Effector CD8-positive, alpha-beta T cell (primary cell): ENCODE results near the gene CZIB.
"Not testable (repeated sequence)": the region's sequence is repeated elsewhere in the genome, so short reads cannot be mapped to it uniquely, and the experiment has no call there.

ENCODE experiments used
- DNase-seq: peaks from one replicate; lab custom pipeline; 2025; lab: John Stamatoyannopoulos, UW

The CZIB gene

GRCh38 chr1:53238197-53239155 is 18.0 kb upstream of the CZIB start, which contains the start of gene MAGOH:
TSS of gene MAGOH (minus strand) at chr1:53238518. CDS start at chr1:53238448, 70 bp downstream.
- peak; percentile 89 for DNase-seq

- DNase-seq = no peak
Measured at GRCh38 chr1:53237638-53238037, 17.2 kb upstream of the CZIB start.

DNA sequence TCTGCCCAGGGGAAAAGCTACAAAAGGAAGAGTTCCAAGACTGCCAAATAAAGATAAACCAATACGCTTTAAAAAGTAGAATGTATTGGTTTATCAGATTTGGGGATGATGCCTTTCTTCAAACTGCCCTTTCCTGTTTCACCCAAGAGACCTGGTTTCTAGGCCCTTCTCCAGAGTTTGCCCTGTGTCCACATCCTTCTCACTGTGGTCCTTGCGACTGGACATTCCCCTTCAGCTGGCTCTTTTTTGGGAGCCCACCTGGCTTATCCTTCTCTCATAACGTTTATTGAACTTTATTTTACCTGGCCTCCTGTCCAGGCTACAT is 490 bp upstream of the CZIB start:
- DNase-seq = no peak

DNA sequence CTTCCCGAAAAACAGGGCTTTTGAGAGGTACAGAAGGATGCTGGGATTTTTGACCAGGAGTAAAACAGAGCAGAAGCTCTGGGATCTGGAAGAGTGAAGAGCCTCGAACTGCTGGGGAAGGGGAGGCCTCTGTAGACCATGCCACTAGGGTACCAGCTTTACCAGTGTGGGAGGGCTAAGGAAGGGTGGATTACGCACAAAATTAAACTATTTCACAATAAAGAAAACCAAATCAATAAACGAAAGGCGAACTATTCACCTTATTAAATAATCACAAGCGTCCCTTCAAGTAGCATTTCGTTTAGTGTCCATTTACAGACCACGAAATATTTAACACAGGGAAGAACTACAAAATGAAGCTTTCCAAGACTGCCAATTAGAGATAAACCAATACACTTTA is 723 bp downstream of the CZIB start:
- no peak for DNase-seq

DNA sequence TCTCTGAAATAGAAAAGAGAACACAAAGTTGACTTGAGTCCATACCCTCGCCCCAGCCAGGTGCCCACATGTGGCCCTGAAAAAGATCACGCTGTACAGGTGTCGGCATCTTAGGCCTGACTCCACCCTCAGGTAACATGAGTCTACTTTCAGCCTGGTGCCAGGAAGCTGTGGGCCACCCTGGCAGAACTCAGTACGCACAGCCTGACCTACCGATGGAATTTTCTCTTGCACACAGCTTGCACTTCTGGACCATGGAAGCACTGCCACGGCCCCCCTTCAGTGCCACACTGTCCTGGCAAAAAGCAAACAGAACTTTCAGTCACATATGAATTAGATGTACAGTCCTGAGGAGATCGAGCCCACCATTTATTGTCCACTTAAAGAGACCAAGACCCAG is 2.2 kb downstream of the CZIB start:
- no peak for DNase-seq

GRCh38 chr1:53214376-53214940 is 6.0 kb downstream of the CZIB start:
- DNase-seq = no peak

DNA sequence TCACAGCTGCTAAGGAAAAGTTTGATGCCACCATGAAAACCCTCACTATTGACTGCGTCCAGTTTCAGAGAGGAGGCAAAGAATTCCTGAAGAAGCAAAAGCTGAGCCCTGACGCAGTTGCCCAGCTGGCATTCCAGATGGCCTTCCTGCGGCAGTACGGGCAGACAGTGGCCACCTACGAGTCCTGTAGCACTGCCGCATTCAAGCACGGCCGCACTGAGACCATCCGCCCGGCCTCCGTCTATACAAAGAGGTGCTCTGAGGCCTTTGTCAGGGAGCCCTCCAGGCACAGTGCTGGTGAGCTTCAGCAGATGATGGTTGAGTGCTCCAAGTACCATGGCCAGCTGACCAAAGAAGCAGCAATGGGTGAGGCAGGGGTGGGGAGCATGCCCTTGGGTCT is 9.5 kb downstream of the CZIB start:
- no peak for DNase-seq

GRCh38 chr1:53210352-53210751 is 10.1 kb downstream of the CZIB start:
- DNase-seq = no peak

DNA sequence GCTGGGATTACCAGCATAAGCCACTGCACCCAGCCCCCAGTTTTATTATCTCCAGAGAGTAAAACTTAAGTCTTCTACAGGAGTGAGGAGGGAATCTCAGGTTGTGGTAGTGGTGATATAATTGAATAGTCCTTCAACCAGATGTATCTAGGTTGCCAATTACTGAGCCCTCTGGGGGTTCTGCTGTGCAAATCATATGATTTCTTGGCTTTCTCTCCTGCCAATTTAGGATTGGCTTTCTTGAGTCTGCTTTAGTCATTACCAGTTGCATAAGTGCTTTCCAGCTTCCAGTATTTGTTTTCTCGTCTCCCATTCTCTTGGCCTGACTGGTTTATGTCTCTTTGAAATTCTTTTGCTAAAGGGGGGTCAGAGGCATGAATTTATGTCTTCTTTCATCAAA is 12.7 kb downstream of the CZIB start:
- DNase-seq = no peak

DNA sequence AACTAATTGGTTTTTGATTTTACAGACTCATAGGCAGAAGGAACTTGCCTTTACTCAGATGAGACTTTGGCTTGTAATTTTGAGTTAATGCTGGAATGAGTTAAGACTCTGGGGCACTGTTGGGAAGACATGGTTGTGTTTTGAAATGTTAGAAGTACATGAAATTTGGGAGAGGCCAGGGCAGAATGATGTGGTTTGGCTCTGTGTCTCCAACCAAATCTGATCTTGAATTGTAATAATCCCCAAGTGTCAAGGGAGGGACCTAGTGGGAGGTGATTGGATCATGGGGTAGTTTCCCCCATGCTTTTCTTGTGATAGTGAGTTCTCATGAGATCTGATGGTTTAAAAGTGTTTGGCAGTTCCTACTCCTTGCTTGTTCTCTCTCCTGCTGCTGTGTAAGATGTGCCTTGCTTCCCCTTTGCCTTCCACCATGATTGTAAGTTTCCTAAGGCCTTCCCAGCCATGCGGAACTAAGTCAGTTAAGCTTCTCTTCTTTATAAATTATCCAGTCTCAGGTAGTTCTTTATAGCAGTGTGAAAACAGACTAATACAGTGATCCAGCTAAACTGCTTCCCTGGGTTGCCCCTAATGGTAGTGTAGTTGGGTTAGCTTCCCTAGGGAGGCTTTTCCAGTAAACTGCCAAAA is 13.6 kb downstream of the CZIB start:
- no peak for DNase-seq

GRCh38 chr1:53206083-53206685 is 14.2 kb downstream of the CZIB start:
- not testable (repeated sequence) for DNase-seq

DNA sequence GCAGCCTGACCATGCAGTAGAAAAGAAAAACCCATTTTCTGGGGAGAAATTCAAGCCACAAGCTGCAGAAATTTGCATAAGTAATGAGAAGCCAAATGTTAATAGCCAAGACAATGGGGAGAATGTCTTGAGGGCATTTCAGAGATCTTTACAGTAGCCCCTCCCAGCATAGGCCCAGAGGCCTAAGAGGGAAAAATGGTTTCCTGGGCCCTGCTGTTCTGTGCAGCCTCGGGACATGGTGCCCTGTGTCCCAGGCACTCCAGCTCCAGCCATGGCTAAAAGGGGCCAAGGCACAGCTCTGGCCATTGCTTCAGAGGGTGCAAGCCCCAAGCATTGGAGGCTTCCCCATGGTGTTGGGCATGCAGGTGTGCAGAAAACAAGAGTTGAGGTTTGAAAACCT is 14.9 kb downstream of the CZIB start:
- DNase-seq = not testable (repeated sequence)

DNA sequence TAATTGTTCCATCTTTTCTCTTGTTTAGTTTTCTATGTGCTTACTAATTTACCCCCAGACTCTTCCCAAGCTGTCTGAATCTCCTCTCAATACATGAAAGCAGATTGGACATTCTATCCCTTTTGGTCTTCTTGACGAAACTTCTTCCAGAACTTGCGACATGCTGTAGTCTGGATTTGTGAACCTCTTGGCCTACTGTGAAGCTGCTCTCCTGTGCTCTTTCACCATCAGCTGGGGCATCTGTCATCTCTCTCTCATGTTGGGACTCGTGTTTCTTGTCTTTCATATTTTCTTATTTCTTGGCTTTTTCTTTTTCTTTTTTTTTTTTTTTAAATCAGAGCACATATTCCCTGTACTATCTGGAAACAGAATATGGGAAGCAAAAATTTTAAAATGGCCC is 17.0 kb downstream of the CZIB start:
- DNase-seq = no peak

DNA sequence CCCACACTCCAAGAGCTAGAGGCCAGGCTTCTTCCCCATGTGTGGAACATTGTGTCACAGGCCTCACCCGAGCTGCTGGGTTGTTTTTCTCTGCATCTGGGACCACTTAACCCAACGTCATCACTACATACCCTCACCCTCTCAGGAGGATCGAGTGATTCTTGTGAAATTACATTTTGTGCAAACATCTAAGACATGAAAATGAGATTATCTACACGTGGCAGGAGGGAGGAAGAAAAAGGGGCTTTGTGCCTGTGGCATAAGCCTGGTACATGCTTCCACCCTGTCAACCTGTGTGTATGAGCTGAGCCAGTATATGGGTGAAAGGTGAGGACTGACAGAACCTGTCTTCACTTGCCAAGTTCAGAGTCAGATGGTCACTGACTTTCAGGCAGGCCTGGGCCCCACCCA is 22.2 kb downstream of the CZIB start:
- DNase-seq = no peak

DNA sequence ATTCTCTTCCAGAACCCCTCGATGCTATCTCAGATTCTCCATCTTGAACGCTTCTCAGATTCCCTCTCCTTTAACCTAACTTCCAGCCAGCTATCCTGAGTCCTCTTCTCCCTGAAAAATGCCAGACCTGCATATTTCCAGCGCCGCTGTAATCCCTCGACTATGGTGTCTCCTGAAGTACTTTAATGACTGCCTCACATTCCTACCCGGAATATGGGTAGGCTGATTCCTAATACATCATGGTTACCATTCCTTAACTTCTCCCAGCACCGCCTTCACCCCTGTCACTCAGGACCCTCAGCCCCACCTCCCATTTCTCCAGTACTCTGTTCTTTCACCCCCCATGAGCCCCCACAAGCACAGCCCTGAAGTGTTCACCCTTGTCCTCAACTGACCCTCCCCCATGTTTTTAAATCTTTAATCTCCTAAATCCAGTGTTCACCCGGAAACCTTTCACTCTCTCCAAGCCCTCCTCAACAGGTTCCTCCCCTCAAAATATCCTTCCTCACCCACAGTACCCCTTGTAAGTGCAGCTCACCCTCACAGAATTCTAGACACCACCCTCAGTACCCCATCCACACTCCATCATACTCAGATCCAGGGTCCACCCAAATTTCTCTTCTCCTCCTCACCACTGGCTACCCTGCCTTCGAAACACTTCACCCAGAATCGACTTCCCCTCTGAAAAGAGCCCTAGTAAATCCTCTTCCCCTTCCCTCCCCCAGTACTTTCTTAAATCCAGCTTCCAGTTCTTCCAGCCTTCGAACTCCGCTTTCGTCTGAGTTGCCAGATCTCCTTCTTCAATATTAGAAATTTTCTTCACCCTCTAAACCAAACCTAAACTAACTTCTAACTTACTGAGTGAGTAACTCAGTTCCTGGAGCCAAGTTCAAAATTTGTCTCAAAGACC is 22.9 kb downstream of the CZIB start:
- no peak for DNase-seq

DNA sequence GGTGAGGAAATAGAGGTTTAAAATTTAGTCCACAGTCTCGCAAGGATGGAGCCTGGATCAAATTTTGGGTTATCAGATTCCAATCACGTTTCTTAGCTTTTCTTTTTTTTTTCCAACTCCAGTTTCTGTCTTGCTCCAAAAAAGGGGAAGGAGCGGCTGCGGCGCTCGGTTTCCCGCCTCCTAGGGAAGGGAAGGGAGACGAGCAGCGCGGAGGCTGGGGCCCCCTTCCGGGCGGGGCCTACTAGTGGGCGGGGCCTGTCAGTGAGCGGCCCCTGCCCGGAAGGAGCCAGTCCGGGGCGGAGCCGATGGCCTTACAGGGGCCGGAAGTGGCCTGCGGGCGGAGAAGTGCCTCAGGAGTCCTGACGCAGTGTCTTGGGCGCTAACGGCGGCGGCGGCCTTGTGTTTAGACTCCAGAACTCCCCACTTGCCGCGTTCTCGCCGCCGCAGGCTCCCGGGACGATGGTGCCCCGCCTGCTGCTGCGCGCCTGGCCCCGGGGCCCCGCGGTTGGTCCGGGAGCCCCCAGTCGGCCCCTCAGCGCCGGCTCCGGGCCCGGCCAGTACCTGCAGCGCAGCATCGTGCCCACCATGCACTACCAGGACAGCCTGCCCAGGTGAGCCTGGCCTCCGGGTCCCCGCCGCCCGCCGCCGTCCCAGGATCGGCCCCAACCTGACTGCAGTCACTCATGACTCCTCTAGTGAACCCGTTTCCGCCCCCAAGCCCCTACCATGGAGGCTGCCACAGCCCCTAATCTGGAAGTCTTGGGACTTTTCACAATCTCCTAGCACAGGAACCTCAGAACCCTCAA is 23.7 kb downstream of the CZIB start, which contains the start of gene CPT2:
Gene CPT2, plus strand, starts transcription at position 340 of the 806 bp plus-strand sequence. Its CDS starts 120 bp downstream, at position 460.
- DNase-seq = peak; percentile 78

GRCh38 chr1:53196017-53196484 is 24.4 kb downstream of the CZIB start:
- no peak for DNase-seq

DNA sequence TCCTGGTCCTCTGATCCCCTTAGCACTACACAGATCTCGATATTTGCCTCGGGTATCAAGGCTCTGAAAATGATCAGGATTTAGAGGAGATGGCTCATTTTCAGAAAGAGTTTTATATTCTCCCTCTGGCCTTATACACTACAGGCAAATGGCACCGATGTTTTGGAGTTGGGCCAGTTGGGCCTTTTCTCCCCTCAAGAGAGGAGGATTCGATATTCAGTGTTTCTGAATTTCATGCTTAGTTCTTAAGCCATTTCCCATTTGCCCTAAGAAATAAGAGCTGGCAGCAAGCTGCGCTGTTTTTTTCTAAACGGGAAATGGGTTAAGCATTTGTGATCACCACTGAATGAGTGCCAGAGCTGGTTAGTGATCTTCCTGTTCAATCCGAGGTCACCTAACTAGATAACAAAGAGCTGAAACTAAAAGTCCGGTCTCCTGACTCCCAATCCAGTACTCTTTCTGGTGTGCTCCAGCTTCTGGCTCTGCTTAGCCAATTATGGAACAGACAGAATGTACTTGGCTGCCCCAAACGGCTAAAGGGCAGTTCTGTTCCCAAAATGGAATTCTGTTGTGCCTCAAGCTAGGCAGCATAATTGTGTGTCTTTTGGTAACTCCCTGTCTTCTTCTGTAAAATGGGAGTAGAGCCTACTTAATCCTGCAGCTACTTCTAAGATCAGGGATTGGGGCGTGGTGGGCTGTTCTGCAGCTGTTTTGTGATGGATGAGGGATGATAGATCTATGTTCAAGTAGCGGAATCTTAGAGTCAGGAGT is 25.0 kb downstream of the CZIB start:
- DNase-seq = no peak

GRCh38 chr1:53190210-53190611 is 30.2 kb downstream of the CZIB start:
- DNase-seq = no peak

DNA sequence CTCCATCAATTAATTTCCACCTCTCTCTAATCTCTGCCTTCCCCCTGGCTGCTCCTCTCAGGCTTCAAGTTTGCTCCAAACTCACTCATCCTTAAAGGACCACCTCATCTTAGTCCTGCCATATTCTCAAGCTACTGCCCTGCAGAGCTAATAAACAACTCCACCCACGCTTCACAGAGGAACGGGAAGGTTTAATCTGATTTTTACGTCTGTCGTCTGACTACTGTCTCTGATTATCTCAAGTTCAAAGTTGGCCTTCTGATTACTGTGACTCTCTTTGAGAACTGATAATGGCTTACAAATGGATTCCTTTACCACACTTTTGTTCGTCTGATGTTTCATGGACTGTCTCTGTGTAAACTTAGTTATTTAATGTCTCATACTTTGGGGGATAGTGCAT is 31.4 kb downstream of the CZIB start:
- DNase-seq = no peak
